ENCODE measurements around the gene NECTIN1.
A peak's percentile ranks its signal among the peaks of the same experiment; 100 is the strongest.

DNA sequence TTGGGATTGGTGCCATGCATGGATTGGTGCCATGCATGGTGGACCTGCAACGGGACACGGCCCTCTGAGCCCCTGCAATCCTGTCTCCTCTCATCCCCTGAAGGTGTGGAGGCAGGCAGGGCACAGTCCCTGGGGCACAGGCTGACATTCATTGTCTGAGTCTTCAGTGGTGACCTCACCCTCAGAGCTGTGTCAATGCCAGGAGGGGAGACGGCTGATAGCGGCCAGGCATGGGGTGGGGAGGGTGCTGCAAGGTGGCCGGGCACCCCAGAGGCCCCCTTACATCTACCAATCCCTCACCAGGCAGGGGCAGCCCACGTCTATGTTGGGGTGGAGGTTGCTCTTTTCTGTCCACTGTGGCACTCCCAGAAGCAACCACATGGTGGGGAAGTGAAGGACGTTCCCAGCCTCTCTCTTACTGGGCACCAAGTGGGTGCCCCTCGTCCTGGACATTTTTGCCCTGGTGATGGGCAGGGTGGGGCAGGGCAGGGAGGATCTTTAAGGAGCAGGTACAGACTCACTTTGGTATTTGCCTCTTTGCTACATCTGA lies 47.6 kb downstream of the NECTIN1 start:
- TF ChIP-seq EZH2 (IDR thresholded peaks at IDR 0.05) (no peak), EZH2phosphoT487 (IDR thresholded peaks at IDR 0.05) (no peak)
- TF ChIP-seq, protein P1, sequence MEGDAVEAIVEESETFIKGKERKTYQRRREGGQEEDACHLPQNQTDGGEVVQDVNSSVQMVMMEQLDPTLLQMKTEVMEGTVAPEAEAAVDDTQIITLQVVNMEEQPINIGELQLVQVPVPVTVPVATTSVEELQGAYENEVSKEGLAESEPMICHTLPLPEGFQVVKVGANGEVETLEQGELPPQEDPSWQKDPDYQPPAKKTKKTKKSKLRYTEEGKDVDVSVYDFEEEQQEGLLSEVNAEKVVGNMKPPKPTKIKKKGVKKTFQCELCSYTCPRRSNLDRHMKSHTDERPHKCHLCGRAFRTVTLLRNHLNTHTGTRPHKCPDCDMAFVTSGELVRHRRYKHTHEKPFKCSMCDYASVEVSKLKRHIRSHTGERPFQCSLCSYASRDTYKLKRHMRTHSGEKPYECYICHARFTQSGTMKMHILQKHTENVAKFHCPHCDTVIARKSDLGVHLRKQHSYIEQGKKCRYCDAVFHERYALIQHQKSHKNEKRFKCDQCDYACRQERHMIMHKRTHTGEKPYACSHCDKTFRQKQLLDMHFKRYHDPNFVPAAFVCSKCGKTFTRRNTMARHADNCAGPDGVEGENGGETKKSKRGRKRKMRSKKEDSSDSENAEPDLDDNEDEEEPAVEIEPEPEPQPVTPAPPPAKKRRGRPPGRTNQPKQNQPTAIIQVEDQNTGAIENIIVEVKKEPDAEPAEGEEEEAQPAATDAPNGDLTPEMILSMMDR (IDR thresholded peaks at IDR 0.05), result peak; percentile 30

All from neural progenitor cell (in vitro differentiated cells).